ENCODE measurements around the gene LENEP.

The LENEP gene

GRCh38 chr1:155019377-155020245, 26.2 kb downstream of the LENEP start:
- Histone ChIP-seq H3K4me1 (ENCODE audit: insufficient read depth, insufficient read length) (peaks cover 7% of the 10 kb centered on the region), H3K36me3 (ENCODE audit: insufficient read depth, insufficient read length, low read length) (peaks cover 22% of the 10 kb centered on the region), H3K9me3 (ENCODE audit: insufficient read depth, low read length) (peaks cover 66% of the 10 kb centered on the region; the same call in 1 of the 2 replicates), H3K4me3 (ENCODE audit: insufficient read length, low read depth) (no peak overlapping the region), H3K9ac (ENCODE audit: insufficient read length, low read depth) (no peak overlapping the region), H3K27me3 (ENCODE audit: insufficient read depth, insufficient read length) (no peaks in the 10 kb centered on the region)
- no peak for DNase-seq (ENCODE audit: low read depth, low spot score)
- TF ChIP-seq SUZ12 (IDR thresholded peaks at IDR 0.05; ENCODE audit: extremely low read depth, insufficient read depth, insufficient read length) (no peak), ZNF274 (IDR thresholded peaks at IDR 0.05; ENCODE audit: low read depth, low read length) (no peak), YY1 (IDR thresholded peaks at IDR 0.05; ENCODE audit: insufficient read depth, insufficient read length) (no peak)

GRCh38 chr1:155022136-155022926, 28.9 kb downstream of the LENEP start:
- DNase-seq (ENCODE audit: low read depth, low spot score) = no peak
- H3K27me3 ChIP-seq (ENCODE audit: insufficient read depth, insufficient read length) = no peaks in the 10 kb centered on the region
- H3K9ac ChIP-seq (ENCODE audit: insufficient read length, low read depth) = no peak overlapping the region
- H3K36me3 ChIP-seq (ENCODE audit: insufficient read depth, insufficient read length, low read length) = no peaks in the 10 kb centered on the region
- no peak overlapping the region for H3K4me3 ChIP-seq (ENCODE audit: insufficient read length, low read depth)
- peaks cover 15% of the 10 kb centered on the region for H3K4me1 ChIP-seq (ENCODE audit: insufficient read depth, insufficient read length)
- H3K9me3 ChIP-seq (ENCODE audit: insufficient read depth, low read length) = peaks cover 44% of the 10 kb centered on the region; the same call in 1 of the 2 replicates
- TF ChIP-seq SUZ12 (IDR thresholded peaks at IDR 0.05; ENCODE audit: extremely low read depth, insufficient read depth, insufficient read length) = no peak
- no peak for TF ChIP-seq ZNF274 (IDR thresholded peaks at IDR 0.05; ENCODE audit: low read depth, low read length)
- TF ChIP-seq YY1 (IDR thresholded peaks at IDR 0.05; ENCODE audit: insufficient read depth, insufficient read length) = no peak

- peaks cover 11% of the 10 kb centered on the region for H3K4me1 ChIP-seq (ENCODE audit: insufficient read depth, insufficient read length)
- H3K9ac ChIP-seq (ENCODE audit: insufficient read length, low read depth) = no peak overlapping the region
- H3K9me3 ChIP-seq (ENCODE audit: insufficient read depth, low read length) = peaks cover 38% of the 10 kb centered on the region; the same call in 1 of the 2 replicates
- H3K4me3 ChIP-seq (ENCODE audit: insufficient read length, low read depth) = no peak overlapping the region
- TF ChIP-seq SUZ12 (IDR thresholded peaks at IDR 0.05; ENCODE audit: extremely low read depth, insufficient read depth, insufficient read length) = no peak
- TF ChIP-seq ZNF274 (IDR thresholded peaks at IDR 0.05; ENCODE audit: low read depth, low read length) = no peak
- no peak for TF ChIP-seq YY1 (IDR thresholded peaks at IDR 0.05; ENCODE audit: insufficient read depth, insufficient read length)
- H3K36me3 ChIP-seq (ENCODE audit: insufficient read depth, insufficient read length, low read length) = no peaks in the 10 kb centered on the region
- DNase-seq (ENCODE audit: low read depth, low spot score) = no peak
- H3K27me3 ChIP-seq (ENCODE audit: insufficient read depth, insufficient read length) = no peaks in the 10 kb centered on the region
Measured at GRCh38 chr1:155022927-155023236, 29.5 kb downstream of the LENEP start.

- no peak overlapping the region for H3K4me3 ChIP-seq (ENCODE audit: insufficient read length, low read depth)
- H3K9me3 ChIP-seq (ENCODE audit: insufficient read depth, low read length) = peaks cover 31% of the 10 kb centered on the region; the same call in 1 of the 2 replicates
- no peaks in the 10 kb centered on the region for H3K27me3 ChIP-seq (ENCODE audit: insufficient read depth, insufficient read length)
- no peak for DNase-seq (ENCODE audit: low read depth, low spot score)
- no peak overlapping the region for H3K9ac ChIP-seq (ENCODE audit: insufficient read length, low read depth)
- peaks cover 10% of the 10 kb centered on the region for H3K4me1 ChIP-seq (ENCODE audit: insufficient read depth, insufficient read length)
- H3K36me3 ChIP-seq (ENCODE audit: insufficient read depth, insufficient read length, low read length) = no peaks in the 10 kb centered on the region
- TF ChIP-seq YY1 (IDR thresholded peaks at IDR 0.05; ENCODE audit: insufficient read depth, insufficient read length) = no peak
- no peak for TF ChIP-seq ZNF274 (IDR thresholded peaks at IDR 0.05; ENCODE audit: low read depth, low read length)
- no peak for TF ChIP-seq SUZ12 (IDR thresholded peaks at IDR 0.05; ENCODE audit: extremely low read depth, insufficient read depth, insufficient read length)
Measured at GRCh38 chr1:155023627-155024026, 30.2 kb downstream of the LENEP start.

GRCh38 chr1:155024315-155024714, 30.9 kb downstream of the LENEP start:
- H3K9me3 ChIP-seq (ENCODE audit: insufficient read depth, low read length) = peaks cover 24% of the 10 kb centered on the region; the same call in 1 of the 2 replicates
- no peak for DNase-seq (ENCODE audit: low read depth, low spot score)
- H3K27me3 ChIP-seq (ENCODE audit: insufficient read depth, insufficient read length) = no peaks in the 10 kb centered on the region
- no peaks in the 10 kb centered on the region for H3K36me3 ChIP-seq (ENCODE audit: insufficient read depth, insufficient read length, low read length)
- no peak for TF ChIP-seq ZNF274 (IDR thresholded peaks at IDR 0.05; ENCODE audit: low read depth, low read length)
- TF ChIP-seq YY1 (IDR thresholded peaks at IDR 0.05; ENCODE audit: insufficient read depth, insufficient read length) = no peak
- TF ChIP-seq SUZ12 (IDR thresholded peaks at IDR 0.05; ENCODE audit: extremely low read depth, insufficient read depth, insufficient read length) = no peak
- no peak overlapping the region for H3K4me3 ChIP-seq (ENCODE audit: insufficient read length, low read depth)
- no peak overlapping the region for H3K9ac ChIP-seq (ENCODE audit: insufficient read length, low read depth)
- H3K4me1 ChIP-seq (ENCODE audit: insufficient read depth, insufficient read length) = peaks cover 10% of the 10 kb centered on the region

GRCh38 chr1:155026154-155026553, 32.8 kb downstream of the LENEP start:
- Histone ChIP-seq H3K9me3 (ENCODE audit: insufficient read depth, low read length) (peaks cover 15% of the 10 kb centered on the region; the same call in 1 of the 2 replicates), H3K36me3 (ENCODE audit: insufficient read depth, insufficient read length, low read length) (no peaks in the 10 kb centered on the region), H3K9ac (ENCODE audit: insufficient read length, low read depth) (no peak overlapping the region), H3K4me1 (ENCODE audit: insufficient read depth, insufficient read length) (peaks cover 10% of the 10 kb centered on the region), H3K27me3 (ENCODE audit: insufficient read depth, insufficient read length) (no peaks in the 10 kb centered on the region), H3K4me3 (ENCODE audit: insufficient read length, low read depth) (no peak overlapping the region)
- TF ChIP-seq ZNF274 (IDR thresholded peaks at IDR 0.05; ENCODE audit: low read depth, low read length) = no peak
- TF ChIP-seq SUZ12 (IDR thresholded peaks at IDR 0.05; ENCODE audit: extremely low read depth, insufficient read depth, insufficient read length) = no peak
- TF ChIP-seq YY1 (IDR thresholded peaks at IDR 0.05; ENCODE audit: insufficient read depth, insufficient read length) = no peak
- no peak for DNase-seq (ENCODE audit: low read depth, low spot score)

GRCh38 chr1:155026588-155026987, 33.2 kb downstream of the LENEP start:
- Histone ChIP-seq H3K27me3 (ENCODE audit: insufficient read depth, insufficient read length) (no peaks in the 10 kb centered on the region), H3K9ac (ENCODE audit: insufficient read length, low read depth) (no peak overlapping the region), H3K4me1 (ENCODE audit: insufficient read depth, insufficient read length) (peaks cover 9% of the 10 kb centered on the region), H3K36me3 (ENCODE audit: insufficient read depth, insufficient read length, low read length) (no peaks in the 10 kb centered on the region), H3K9me3 (ENCODE audit: insufficient read depth, low read length) (peaks cover 12% of the 10 kb centered on the region; the same call in 1 of the 2 replicates), H3K4me3 (ENCODE audit: insufficient read length, low read depth) (no peak overlapping the region)
- no peak for TF ChIP-seq ZNF274 (IDR thresholded peaks at IDR 0.05; ENCODE audit: low read depth, low read length)
- no peak for TF ChIP-seq YY1 (IDR thresholded peaks at IDR 0.05; ENCODE audit: insufficient read depth, insufficient read length)
- TF ChIP-seq SUZ12 (IDR thresholded peaks at IDR 0.05; ENCODE audit: extremely low read depth, insufficient read depth, insufficient read length) = no peak
- no peak for DNase-seq (ENCODE audit: low read depth, low spot score)

Data from NT2/D1 (cell line).